Adipocyte (in vitro differentiated cells): Measurements from ENCODE around the gene SAPCD1.
A peak's percentile ranks its signal among the peaks of the same experiment; 100 is the strongest.
"Not testable (repeated sequence)": the region's sequence is repeated elsewhere in the genome, so short reads cannot be mapped to it uniquely, and the experiment has no call there.

Source experiments
- DNase-seq: peaks from one replicate; pipeline ENCODE4 v3.0.0-alpha.2; 2015; ENCODE audit warnings: low read depth
- H3K27me3 ChIP-seq: replicated peaks from 2 replicates; pipeline ENCODE4 v1.7.0; 2013; ENCODE audit warnings: mild to moderate bottlenecking, low read length, moderate library complexity; ENCODE audit not compliant: control insufficient read depth, insufficient read depth
- H3K36me3 ChIP-seq: 2 replicates; pipeline ENCODE4 v1.7.0; 2013; ENCODE audit warnings: low read length, mild to moderate bottlenecking, moderate library complexity; ENCODE audit not compliant: control insufficient read depth, insufficient read depth, severe bottlenecking
- H3K4me1 ChIP-seq: 2 replicates; pipeline ENCODE4 v1.7.0; 2013; ENCODE audit warnings: mild to moderate bottlenecking, low read length, moderate library complexity; ENCODE audit not compliant: control insufficient read depth, insufficient read depth
- H3K4me3 ChIP-seq: 2 replicates; pipeline ENCODE4 v1.7.0; 2013; ENCODE audit warnings: mild to moderate bottlenecking, low read length, moderate library complexity
- H3K9ac ChIP-seq: 2 replicates; pipeline ENCODE4 v1.7.0; 2013; ENCODE audit warnings: mild to moderate bottlenecking, low read length, moderate library complexity
- H3K9me3 ChIP-seq: 2 replicates; pipeline ENCODE4 v1.7.0; 2013; ENCODE audit warnings: mild to moderate bottlenecking, low read length, moderate library complexity; ENCODE audit not compliant: control insufficient read depth

Gene SAPCD1

DNA sequence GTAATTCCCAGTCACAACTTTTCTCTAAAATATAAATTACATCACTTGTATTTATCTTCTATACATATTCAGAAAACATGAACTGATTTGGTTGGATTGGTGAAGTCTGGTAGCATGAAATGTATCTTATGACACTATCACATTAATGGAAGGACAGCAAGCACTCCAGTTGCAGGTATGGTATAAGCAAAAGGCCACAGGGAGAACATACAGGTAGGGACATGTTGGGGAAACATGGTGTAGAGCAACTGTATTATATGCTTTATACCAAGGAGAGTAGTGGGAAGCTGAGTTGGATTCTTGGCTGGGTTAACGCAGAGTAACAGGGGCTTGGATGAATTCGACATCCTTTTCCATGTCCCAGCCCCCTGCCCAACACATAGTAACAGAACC, 34.5 kb downstream of the SAPCD1 start:
- Histone ChIP-seq H3K27me3 (no peaks in the 10 kb centered on the region), H3K4me3 (no peak overlapping the region), H3K4me1 (peaks cover 3% of the 10 kb centered on the region), H3K9ac (no peak overlapping the region), H3K9me3 (no peaks in the 10 kb centered on the region), H3K36me3 (peaks cover 18% of the 10 kb centered on the region)
- DNase-seq, result no peak

DNA sequence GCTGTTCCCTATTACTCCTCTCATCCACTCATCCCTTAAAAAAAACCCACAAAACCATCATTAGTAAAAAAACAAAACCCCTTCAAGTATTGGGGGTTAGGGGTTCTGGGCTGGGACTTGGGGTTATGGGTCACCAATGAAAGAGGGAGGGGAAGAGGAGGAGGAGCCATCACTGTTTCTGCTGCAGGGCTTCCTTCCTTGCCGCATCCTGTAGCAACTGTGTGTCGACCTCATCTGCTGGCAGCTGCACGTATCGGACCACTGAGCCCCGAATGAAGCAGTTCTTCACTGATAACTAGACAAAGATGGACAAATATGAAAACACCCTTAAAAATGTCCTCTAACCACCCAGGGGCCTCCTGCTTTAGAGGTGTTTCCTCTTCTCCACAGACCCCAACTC, 35.1 kb downstream of the SAPCD1 start:
- Histone ChIP-seq H3K27me3 (no peaks in the 10 kb centered on the region), H3K36me3 (peaks cover 14% of the 10 kb centered on the region), H3K9me3 (no peaks in the 10 kb centered on the region), H3K9ac (no peak overlapping the region), H3K4me3 (no peak overlapping the region), H3K4me1 (peaks cover 3% of the 10 kb centered on the region)
- DNase-seq, result no peak

DNA sequence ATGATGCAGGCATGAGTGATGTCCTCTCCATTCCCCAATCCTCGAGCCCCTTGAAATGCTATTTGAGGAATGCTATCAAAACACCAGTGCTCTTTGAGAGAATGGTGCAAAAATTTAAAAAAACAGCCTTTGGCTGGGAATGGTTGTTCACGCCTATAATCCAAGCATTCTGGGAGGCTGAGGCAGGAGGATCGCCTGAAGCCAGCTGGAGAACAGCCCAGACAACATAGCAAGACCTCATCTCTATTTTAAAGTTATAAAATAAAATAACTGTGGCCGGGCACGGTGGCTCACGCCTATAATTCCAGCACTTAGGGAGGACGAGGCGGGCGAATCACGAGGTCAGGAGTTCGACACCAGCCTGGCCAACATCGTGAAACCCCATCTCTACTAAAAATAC, 37.3 kb downstream of the SAPCD1 start:
- no peaks in the 10 kb centered on the region for H3K27me3 ChIP-seq
- H3K4me1 ChIP-seq, result no peaks in the 10 kb centered on the region
- peaks cover 12% of the 10 kb centered on the region for H3K36me3 ChIP-seq
- no peak for DNase-seq
- H3K9me3 ChIP-seq, result no peaks in the 10 kb centered on the region
- no peak overlapping the region for H3K9ac ChIP-seq
- H3K4me3 ChIP-seq, result no peak overlapping the region

DNA sequence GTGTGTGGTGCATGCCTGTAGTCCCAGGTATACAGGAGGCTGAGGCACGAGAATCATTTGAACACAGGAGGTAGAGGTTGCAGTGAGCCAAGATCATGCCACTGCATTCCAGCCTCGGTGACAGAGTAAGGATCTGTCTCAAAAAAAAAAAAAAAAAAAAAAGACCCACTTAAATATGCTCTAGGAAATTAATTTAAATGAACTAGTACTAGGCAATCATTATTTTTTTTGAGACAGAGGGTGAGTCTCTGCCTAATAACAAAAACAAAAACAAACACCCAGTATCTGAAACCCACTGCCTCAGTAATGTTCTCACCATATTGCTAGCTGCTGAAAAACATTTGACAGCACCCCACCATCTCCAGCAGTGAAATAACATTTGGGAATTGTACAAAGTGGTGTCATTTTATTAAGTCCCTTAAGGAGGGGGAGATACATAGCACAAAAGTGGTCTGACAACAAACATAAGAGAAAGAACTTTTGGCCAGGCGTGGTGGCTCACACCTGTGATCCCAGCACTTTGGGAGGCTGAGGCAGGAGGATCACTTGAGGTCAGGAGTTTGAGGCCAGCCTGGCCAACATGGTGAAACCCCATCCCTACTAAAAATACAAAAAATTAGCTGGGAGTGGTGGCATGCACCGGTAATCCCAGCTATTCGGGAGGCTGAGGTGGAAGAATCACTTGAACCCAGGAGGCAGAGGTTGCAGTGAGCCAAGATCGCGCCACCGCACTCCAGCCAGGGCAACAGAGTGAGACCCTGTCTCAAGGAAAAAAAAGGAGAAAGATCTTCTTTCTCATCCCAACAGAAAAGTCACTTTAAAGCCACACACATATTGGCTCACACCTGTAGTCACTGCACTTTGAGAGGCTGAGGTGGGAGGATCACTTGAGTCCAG, 38.8 kb downstream of the SAPCD1 start:
- not testable (repeated sequence) for H3K9ac ChIP-seq, H3K27me3 ChIP-seq, H3K9me3 ChIP-seq, DNase-seq, H3K4me3 ChIP-seq, H3K4me1 ChIP-seq
- H3K36me3 ChIP-seq, result peaks cover 12% of the 10 kb centered on the region

DNA sequence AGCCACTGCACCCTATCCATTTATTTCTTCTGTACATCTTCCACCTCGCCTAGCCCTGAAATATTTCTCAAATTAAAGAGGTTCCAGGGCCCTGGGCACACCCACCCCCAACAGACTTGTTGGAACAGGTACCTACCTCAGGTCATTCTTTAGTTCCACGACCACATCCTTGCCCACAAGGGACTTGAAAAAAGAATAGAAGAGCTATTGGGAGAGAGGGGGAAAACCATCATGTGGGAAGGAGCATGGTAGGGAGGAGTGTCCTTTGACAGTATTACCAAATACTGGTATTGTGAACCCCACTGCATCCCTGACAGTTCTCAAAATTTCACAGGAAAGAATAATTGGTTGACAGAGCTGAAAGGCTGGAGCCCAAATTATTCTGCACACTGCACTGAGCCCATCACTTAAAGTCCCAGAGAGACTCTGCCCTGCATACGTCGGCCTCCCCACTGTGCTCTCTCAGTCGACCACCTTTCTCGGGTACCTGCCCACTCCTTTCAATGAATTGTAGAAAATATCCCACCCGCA, 43.5 kb downstream of the SAPCD1 start:
- no peaks in the 10 kb centered on the region for H3K9me3 ChIP-seq
- H3K9ac ChIP-seq, result peak overlapping the region; percentile 93
- H3K27me3 ChIP-seq, result no peaks in the 10 kb centered on the region
- H3K36me3 ChIP-seq, result peaks cover 4% of the 10 kb centered on the region
- peak overlapping the region; percentile 87 for H3K4me3 ChIP-seq
- no peak for DNase-seq
- H3K4me1 ChIP-seq, result peaks cover 9% of the 10 kb centered on the region

DNA sequence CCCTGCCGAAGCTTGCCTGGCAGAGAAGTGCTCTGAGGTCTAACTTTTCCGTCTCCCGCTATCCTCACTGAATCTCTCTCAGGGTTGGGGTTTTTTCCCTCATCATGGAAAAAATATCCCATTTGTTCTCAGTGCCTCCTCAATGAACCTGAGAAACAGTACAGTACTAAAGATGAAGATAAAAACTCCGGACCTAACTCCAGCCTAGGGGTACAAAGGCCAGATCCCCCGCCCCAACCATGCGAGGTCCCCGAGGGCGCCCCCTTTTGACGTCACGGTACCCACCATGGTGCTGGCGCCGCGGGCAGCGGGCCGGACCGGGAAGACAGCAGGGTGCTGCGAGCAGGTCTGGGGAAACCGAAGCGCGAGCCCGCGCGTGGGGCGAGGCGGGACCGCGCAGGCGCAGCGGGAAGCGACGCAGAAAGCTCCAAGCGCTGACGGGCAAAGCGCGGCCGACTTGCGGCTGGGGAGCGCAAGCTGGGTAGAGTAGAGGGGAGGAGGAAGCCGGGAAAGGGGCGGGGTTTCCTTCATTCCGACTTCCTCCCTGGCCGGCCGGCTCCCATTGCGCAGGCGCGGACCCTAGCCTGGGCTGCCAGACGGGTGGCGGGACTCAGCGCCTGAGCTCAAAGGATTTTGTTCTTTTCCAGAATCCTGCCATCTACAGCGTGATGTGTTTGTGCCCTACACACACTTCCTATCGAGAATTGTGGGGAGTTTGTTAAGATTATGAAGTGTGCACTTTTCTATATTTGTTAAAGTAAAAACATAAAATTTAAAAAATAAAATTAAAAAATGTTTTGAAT, 44.2 kb downstream of the SAPCD1 start, which contains the start of gene LSM2:
Gene LSM2, minus strand, starts transcription at position 497 of the 803 bp plus-strand sequence. Its CDS starts 209 bp downstream, at position 288.
- Histone ChIP-seq H3K9ac (peak within 1 kb of the TSS; percentile 93), H3K4me3 (peak within 1 kb of the TSS; percentile 87), H3K27me3 (no peaks in the 10 kb centered on the region), H3K4me1 (peaks cover 9% of the 10 kb centered on the region), H3K9me3 (no peaks in the 10 kb centered on the region), H3K36me3 (peaks cover 3% of the 10 kb centered on the region)
- DNase-seq, result peak; percentile 99

DNA sequence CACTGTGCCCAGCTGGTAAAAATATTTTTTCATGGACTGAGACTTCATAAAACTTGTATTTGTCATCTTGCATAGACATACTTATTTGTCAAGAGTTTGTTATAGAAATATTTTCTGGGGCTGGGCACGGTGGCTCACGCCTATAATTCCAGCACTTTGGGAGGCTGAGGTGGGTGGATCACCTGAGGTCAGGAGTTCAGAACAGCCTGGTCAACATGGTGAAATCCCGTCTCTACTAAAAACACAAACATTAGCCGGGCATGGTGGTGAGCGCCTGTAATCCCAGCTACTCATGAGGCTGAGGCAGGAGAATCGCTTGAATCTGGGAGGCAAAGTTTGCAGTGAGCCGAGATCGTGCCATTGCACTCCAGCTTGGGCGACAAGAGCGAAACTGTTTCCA, 46.1 kb downstream of the SAPCD1 start:
- not testable (repeated sequence) for H3K4me3 ChIP-seq, DNase-seq
- peaks cover 14% of the 10 kb centered on the region for H3K4me1 ChIP-seq

DNA sequence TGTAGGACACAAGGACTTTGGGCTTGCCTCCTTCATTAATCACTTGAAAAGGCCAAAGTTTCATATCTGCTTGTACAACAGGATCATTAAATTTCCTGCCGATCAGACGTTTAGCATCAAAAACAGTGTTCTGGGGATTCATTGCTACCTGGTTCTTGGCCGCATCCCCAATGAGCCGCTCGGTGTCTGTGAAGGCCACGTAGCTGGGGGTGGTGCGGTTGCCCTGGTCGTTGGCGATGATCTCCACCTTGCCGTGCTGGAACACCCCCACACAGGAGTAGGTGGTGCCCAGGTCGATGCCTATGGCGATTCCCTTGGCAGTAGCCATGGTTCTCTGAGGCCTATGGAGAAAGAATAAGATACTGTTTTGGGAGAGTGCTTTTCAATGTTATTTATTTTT, 49.2 kb downstream of the SAPCD1 start:
- H3K36me3 ChIP-seq, result no peaks in the 10 kb centered on the region
- DNase-seq, result no peak
- H3K4me3 ChIP-seq, result no peak overlapping the region
- no peak overlapping the region for H3K9ac ChIP-seq
- H3K9me3 ChIP-seq, result no peaks in the 10 kb centered on the region
- no peaks in the 10 kb centered on the region for H3K27me3 ChIP-seq
- H3K4me1 ChIP-seq, result peaks cover 12% of the 10 kb centered on the region

More for the DNA sequence above, 46.1 kb downstream of the SAPCD1 start:
- H3K9ac ChIP-seq, H3K9me3 ChIP-seq, H3K36me3 ChIP-seq, H3K27me3 ChIP-seq: not testable (repeated sequence)

DNA sequence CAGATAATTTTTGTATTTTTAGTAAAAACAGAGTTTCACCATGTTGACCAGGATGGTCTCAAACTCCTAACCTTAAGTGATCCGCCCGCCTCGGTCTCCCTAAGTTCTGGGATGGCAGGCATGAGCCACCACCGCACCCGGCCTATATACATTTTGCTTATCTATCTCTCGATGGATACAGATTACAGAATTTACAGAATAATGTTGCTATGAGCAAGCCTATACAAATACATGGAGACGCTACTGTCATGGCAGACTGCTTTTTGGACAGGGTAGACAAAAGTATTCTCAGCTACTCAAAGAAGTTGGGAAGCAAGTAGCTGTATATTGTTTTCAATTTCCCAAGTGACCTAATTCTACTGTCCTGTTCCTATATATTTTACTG, 51.0 kb downstream of the SAPCD1 start:
- H3K27me3 ChIP-seq, result no peaks in the 10 kb centered on the region
- no peaks in the 10 kb centered on the region for H3K9me3 ChIP-seq
- peak overlapping the region; percentile 76 for H3K4me3 ChIP-seq
- H3K9ac ChIP-seq, result peak overlapping the region; percentile 91
- no peak for DNase-seq
- H3K4me1 ChIP-seq, result peaks cover 17% of the 10 kb centered on the region
- no peaks in the 10 kb centered on the region for H3K36me3 ChIP-seq
